Activated naive CD4-positive, alpha-beta T cell treated with anti-CD3 and anti-CD28 coated beads for 36 hours (primary cell): ENCODE measurements around the gene ATP6V0A4. TPM values are rescaled to one million over a fixed set of nuclear protein-coding genes. Genes with fewer than 3 reads are reported as not detected.
"Not testable (repeated sequence)": the region's sequence is repeated elsewhere in the genome, so short reads cannot be mapped to it uniquely, and the experiment has no call there.

Experiments
- CTCF ChIA-PET: fragments of 350-600 bp; sonication (Branson Sonifier 250); formaldehyde crosslinking; loops from one replicate; lab custom pipeline; 2021; ENCODE audit warnings: antibody characterized with exemption; lab: Charles Lee
- DNase-seq: peaks from one replicate; pipeline ENCODE4 v3.0.0-alpha.2; 2020
- H3K27ac Mint-ChIP-seq: one replicate; pipeline ENCODE4 v1.8.0; 2021; ENCODE audit warnings: mild to moderate bottlenecking, mixed read lengths
- H3K27me3 Mint-ChIP-seq: one replicate; pipeline ENCODE4 v1.8.0; 2021; ENCODE audit warnings: low read depth, mixed read lengths
- H3K36me3 Mint-ChIP-seq: one replicate; pipeline ENCODE4 v1.8.0; 2021; ENCODE audit warnings: low read depth, mixed read lengths
- H3K4me1 Mint-ChIP-seq: one replicate; pipeline ENCODE4 v1.8.0; 2021; ENCODE audit warnings: low read depth, mixed read lengths
- H3K4me3 Mint-ChIP-seq: one replicate; pipeline ENCODE4 v1.8.0; 2021; ENCODE audit warnings: mild to moderate bottlenecking, moderate library complexity, mixed read lengths
- H3K9me3 Mint-ChIP-seq: one replicate; pipeline ENCODE4 v1.8.0; 2021; ENCODE audit warnings: mixed read lengths
- intact Hi-C: fragments of 100-400 bp; cut with micrococcal nuclease; formaldehyde crosslinking; loops from one replicate; pipeline ENCODE4 v1.15.1; 2023
- total RNA-seq, 2 experiments: library from RNA; stranded (reverse); gene quantifications; one replicate each; pipeline ENCODE4 v1.2.3, GENCODE V29; 2021

Gene ATP6V0A4
- total RNA-seq, 2 experiments from 2014 or later, result not detected

GRCh38 chr7:138825049-138825721 is 27.2 kb upstream of the ATP6V0A4 start:
- no peaks in the 10 kb centered on the region for H3K36me3 Mint-ChIP-seq
- CTCF ChIA-PET, result no interaction called here
- peak; percentile 9 for DNase-seq
- H3K4me3 Mint-ChIP-seq, result no peak overlapping the region
- H3K27ac Mint-ChIP-seq, result no peak overlapping the region
- intact Hi-C loops, result no loop called here
- no peaks in the 10 kb centered on the region for H3K9me3 Mint-ChIP-seq
- H3K4me1 Mint-ChIP-seq, result peaks cover 8% of the 10 kb centered on the region
- no peaks in the 10 kb centered on the region for H3K27me3 Mint-ChIP-seq

- no peak overlapping the region for H3K4me3 Mint-ChIP-seq
- H3K36me3 Mint-ChIP-seq, result no peaks in the 10 kb centered on the region
- peaks cover 4% of the 10 kb centered on the region for H3K9me3 Mint-ChIP-seq
- H3K4me1 Mint-ChIP-seq, result peaks cover 8% of the 10 kb centered on the region
- H3K27ac Mint-ChIP-seq, result no peak overlapping the region
- CTCF ChIA-PET, result no interaction called here
- no peaks in the 10 kb centered on the region for H3K27me3 Mint-ChIP-seq
- intact Hi-C loops, result no loop called here
- DNase-seq, result no peak
Measured at GRCh38 chr7:138822867-138823535, 25.0 kb upstream of the ATP6V0A4 start.

- CTCF ChIA-PET, result no interaction called here
- H3K9me3 Mint-ChIP-seq, result peaks cover 4% of the 10 kb centered on the region
- H3K27me3 Mint-ChIP-seq, result no peaks in the 10 kb centered on the region
- no peak overlapping the region for H3K4me3 Mint-ChIP-seq
- no peak overlapping the region for H3K27ac Mint-ChIP-seq
- H3K4me1 Mint-ChIP-seq, result peaks cover 8% of the 10 kb centered on the region
- H3K36me3 Mint-ChIP-seq, result no peaks in the 10 kb centered on the region
- intact Hi-C loops, result no loop called here
- no peak for DNase-seq
Measured at GRCh38 chr7:138821912-138822311, 23.9 kb upstream of the ATP6V0A4 start.

DNA sequence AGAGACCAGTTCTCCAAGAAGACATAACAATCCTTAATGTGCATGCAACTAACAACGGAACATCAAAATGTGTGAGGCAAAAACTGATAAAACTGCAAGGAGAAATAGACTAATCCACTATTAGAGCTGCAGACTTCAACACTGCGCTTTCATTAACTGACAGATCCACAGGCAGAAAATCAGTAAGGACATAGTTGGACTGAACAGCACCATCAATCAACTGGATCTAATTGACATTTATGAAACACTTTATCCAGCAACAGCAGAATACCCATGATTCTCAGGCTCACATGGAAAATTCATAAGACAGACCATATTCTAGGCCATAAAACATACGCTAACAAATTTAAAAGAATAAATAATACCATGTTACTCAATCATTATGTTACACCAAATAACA is 21.6 kb upstream of the ATP6V0A4 start:
- H3K27ac Mint-ChIP-seq, result no peak overlapping the region
- H3K27me3 Mint-ChIP-seq, result no peaks in the 10 kb centered on the region
- no peak overlapping the region for H3K4me3 Mint-ChIP-seq
- H3K9me3 Mint-ChIP-seq, result peaks cover 4% of the 10 kb centered on the region
- DNase-seq, result no peak
- CTCF ChIA-PET, result interaction anchor here (0.5 kb wide), 1 partner anchor 231 kb away, joined by 3 read pairs; no protein-coding TSS in a partner anchor
- no peaks in the 10 kb centered on the region for H3K4me1 Mint-ChIP-seq
- intact Hi-C loops, result no loop called here
- H3K36me3 Mint-ChIP-seq, result no peaks in the 10 kb centered on the region

DNA sequence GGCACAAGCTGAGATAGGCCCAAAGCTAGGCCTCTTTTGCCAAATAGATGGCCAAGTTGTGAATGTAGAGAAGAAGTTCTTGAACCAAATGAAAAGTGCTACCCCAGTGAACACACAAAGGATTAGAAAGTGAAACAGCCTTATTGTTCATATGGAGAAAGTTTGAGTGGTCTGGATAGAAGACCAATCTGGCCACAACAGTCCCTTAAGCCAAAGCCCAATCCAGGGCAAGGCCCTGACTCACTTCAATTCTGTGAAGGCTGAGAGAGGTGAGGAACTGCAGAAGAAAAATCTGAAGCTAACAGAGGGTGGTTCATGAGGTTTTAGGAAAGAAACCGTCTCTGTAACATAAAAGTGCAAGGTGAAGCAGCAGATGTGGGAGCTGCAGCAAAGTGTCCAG is 18.7 kb upstream of the ATP6V0A4 start:
- H3K27ac Mint-ChIP-seq, result no peak overlapping the region
- no peak overlapping the region for H3K4me3 Mint-ChIP-seq
- intact Hi-C loops, result no loop called here
- no peaks in the 10 kb centered on the region for H3K36me3 Mint-ChIP-seq
- H3K9me3 Mint-ChIP-seq, result peaks cover 4% of the 10 kb centered on the region
- H3K4me1 Mint-ChIP-seq, result no peaks in the 10 kb centered on the region
- CTCF ChIA-PET, result no interaction called here
- DNase-seq, result no peak
- no peaks in the 10 kb centered on the region for H3K27me3 Mint-ChIP-seq

- H3K4me1 Mint-ChIP-seq, result no peaks in the 10 kb centered on the region
- no peak for DNase-seq
- peaks cover 4% of the 10 kb centered on the region for H3K9me3 Mint-ChIP-seq
- no peak overlapping the region for H3K4me3 Mint-ChIP-seq
- CTCF ChIA-PET, result interaction anchor here (0.6 kb wide), 1 partner anchor 62 kb away, joined by 3 read pairs; no protein-coding TSS in a partner anchor
- intact Hi-C loops, result no loop called here
- no peaks in the 10 kb centered on the region for H3K27me3 Mint-ChIP-seq
- no peak overlapping the region for H3K27ac Mint-ChIP-seq
- no peaks in the 10 kb centered on the region for H3K36me3 Mint-ChIP-seq
Measured at GRCh38 chr7:138814816-138815332, 16.9 kb upstream of the ATP6V0A4 start.

GRCh38 chr7:138813945-138814344 is 15.9 kb upstream of the ATP6V0A4 start:
- intact Hi-C loops, result no loop called here
- DNase-seq, result no peak
- Mint-ChIP-seq H3K4me3 (no peak overlapping the region), H3K4me1 (no peaks in the 10 kb centered on the region), H3K36me3 (no peaks in the 10 kb centered on the region), H3K9me3 (no peaks in the 10 kb centered on the region), H3K27me3 (no peaks in the 10 kb centered on the region), H3K27ac (no peak overlapping the region)
- CTCF ChIA-PET, result interaction anchor here (0.7 kb wide), 1 partner anchor 313 kb away, joined by 4 read pairs; no protein-coding TSS in a partner anchor

DNA sequence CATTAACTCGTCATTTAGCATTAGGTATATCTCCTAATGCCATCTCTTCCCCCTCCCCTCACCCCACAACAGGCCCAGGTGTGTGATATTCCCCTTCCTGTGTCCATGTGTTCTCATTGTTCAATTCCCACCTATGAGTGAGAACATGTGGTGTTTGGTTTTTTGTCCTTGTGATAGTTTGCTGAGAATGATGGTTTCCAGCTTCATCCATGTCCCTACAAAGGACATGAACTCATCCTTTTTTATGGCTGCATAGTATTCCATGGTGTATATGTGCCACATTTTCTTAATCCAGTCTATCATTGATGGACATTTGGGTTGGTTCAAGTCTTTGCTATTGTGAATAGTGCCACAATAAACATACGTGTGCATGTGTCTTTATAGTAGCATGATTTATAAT is 13.3 kb upstream of the ATP6V0A4 start:
- H3K4me1 Mint-ChIP-seq, intact Hi-C loops, H3K9me3 Mint-ChIP-seq, H3K36me3 Mint-ChIP-seq, DNase-seq, CTCF ChIA-PET, H3K27me3 Mint-ChIP-seq, H3K4me3 Mint-ChIP-seq, H3K27ac Mint-ChIP-seq: not testable (repeated sequence)

- no peak overlapping the region for H3K27ac Mint-ChIP-seq
Measured at GRCh38 chr7:138809346-138809745, 11.3 kb upstream of the ATP6V0A4 start.

DNA sequence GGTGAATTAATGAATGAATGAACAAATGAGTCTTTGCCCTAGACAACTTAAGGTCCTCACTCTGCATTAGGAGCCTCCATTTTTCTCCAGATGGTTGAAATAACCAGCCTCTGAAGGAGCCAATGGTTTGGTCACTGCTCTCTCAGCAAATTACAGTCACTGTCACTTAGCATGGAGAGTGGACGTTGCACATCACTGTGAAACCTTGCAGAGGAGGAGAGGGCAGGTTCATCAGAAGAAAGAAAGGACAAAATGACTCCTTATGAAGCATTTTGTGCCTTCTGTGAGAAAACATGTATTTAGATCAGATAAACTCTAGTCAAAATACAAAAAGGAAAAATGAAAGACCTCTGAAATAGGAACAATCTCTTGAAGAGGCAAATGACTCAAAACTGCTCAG is 6.6 kb upstream of the ATP6V0A4 start:
- H3K4me3 Mint-ChIP-seq, result no peak overlapping the region
- DNase-seq, result no peak
- no peak overlapping the region for H3K27ac Mint-ChIP-seq
- peaks cover 1% of the 10 kb centered on the region for H3K36me3 Mint-ChIP-seq
- H3K9me3 Mint-ChIP-seq, result peaks cover 3% of the 10 kb centered on the region
- CTCF ChIA-PET, result no interaction called here
- no peaks in the 10 kb centered on the region for H3K4me1 Mint-ChIP-seq
- intact Hi-C loops, result no loop called here
- H3K27me3 Mint-ChIP-seq, result no peaks in the 10 kb centered on the region

More at GRCh38 chr7:138809346-138809745, 11.3 kb upstream of the ATP6V0A4 start:
- H3K36me3 Mint-ChIP-seq, result peaks cover 1% of the 10 kb centered on the region
- no peak for DNase-seq
- H3K4me3 Mint-ChIP-seq, result no peak overlapping the region
- H3K9me3 Mint-ChIP-seq, result peaks cover 3% of the 10 kb centered on the region
- CTCF ChIA-PET, result interaction anchor here (0.5 kb wide), 1 partner anchor 207 kb away, joined by 6 read pairs; no protein-coding TSS in a partner anchor
- intact Hi-C loops, result no loop called here
- no peaks in the 10 kb centered on the region for H3K4me1 Mint-ChIP-seq
- no peaks in the 10 kb centered on the region for H3K27me3 Mint-ChIP-seq

- CTCF ChIA-PET, result no interaction called here
- peaks cover 7% of the 10 kb centered on the region for H3K4me1 Mint-ChIP-seq
- H3K36me3 Mint-ChIP-seq, result peaks cover 1% of the 10 kb centered on the region
- H3K27ac Mint-ChIP-seq, result no peak overlapping the region
- H3K27me3 Mint-ChIP-seq, result no peaks in the 10 kb centered on the region
- intact Hi-C loops, result no loop called here
- H3K9me3 Mint-ChIP-seq, result peaks cover 1% of the 10 kb centered on the region
- H3K4me3 Mint-ChIP-seq, result no peak overlapping the region
- DNase-seq, result no peak
Measured at GRCh38 chr7:138802706-138803105, 4.7 kb upstream of the ATP6V0A4 start.

GRCh38 chr7:138801256-138801655 is 3.3 kb upstream of the ATP6V0A4 start:
- no peak for DNase-seq
- H3K4me1 Mint-ChIP-seq, result peaks cover 10% of the 10 kb centered on the region
- no peaks in the 10 kb centered on the region for H3K27me3 Mint-ChIP-seq
- CTCF ChIA-PET, result interaction anchor here (0.5 kb wide), 1 partner anchor 568 kb away, joined by 4 read pairs; no protein-coding TSS in a partner anchor
- H3K9me3 Mint-ChIP-seq, result no peaks in the 10 kb centered on the region
- intact Hi-C loops, result no loop called here
- H3K27ac Mint-ChIP-seq, result no peak overlapping the region
- no peaks in the 10 kb centered on the region for H3K36me3 Mint-ChIP-seq
- no peak overlapping the region for H3K4me3 Mint-ChIP-seq
